GM23338 (cell line): ENCODE measurements around the gene TBC1D3B.

ENCODE experiments used
- CREB1 ChIP-seq: fragments of 250-450 bp; sonication (Bioruptor Pico); IDR thresholded peaks from 2 replicates; pipeline ENCODE4 v1.5.0; 2020; ENCODE audit warnings: low read depth, mild to moderate bottlenecking, moderate library complexity
- CTCF ChIP-seq, 2 experiments: fragments of 200-600 bp in 1 of 2; sonication (generic) in 1 of 2; conservative IDR thresholded peaks; 2 replicates each; pipeline versions ENCODE4 v1.5.1 to v1.6.1; 2016 to 2017; ENCODE audit warnings: antibody characterized with exemption in 2 of 2, low read depth in 2 of 2, mild to moderate bottlenecking in 2 of 2, moderate library complexity in 1 of 2
- EZH2 ChIP-seq: fragments of 200-600 bp; sonication (generic); IDR thresholded peaks from one replicate; pipeline ENCODE4 v1.8.0; 2017; ENCODE audit warnings: antibody characterized with exemption, mild to moderate bottlenecking, low read depth; ENCODE audit not compliant: unreplicated experiment
- EZH2phosphoT487 ChIP-seq: fragments of 200-600 bp; sonication (generic); IDR thresholded peaks from one replicate; pipeline ENCODE4 v1.8.1; 2018; ENCODE audit warnings: antibody characterized with exemption; ENCODE audit not compliant: unreplicated experiment
- POLR2AphosphoS5 ChIP-seq: IDR thresholded peaks from 2 replicates; pipeline ENCODE4 v1.6.1; 2016; ENCODE audit warnings: antibody characterized with exemption, low read depth
- TF ChIP-seq, protein P1 (sequence below): IDR thresholded peaks from 2 replicates; pipeline ENCODE4 v1.6.1; 2016; ENCODE audit warnings: antibody characterized with exemption
- TF ChIP-seq, protein P2 (sequence below): IDR thresholded peaks from one replicate; pipeline ENCODE4 v1.6.1; 2018; ENCODE audit warnings: antibody characterized with exemption; ENCODE audit not compliant: unreplicated experiment

DNA sequence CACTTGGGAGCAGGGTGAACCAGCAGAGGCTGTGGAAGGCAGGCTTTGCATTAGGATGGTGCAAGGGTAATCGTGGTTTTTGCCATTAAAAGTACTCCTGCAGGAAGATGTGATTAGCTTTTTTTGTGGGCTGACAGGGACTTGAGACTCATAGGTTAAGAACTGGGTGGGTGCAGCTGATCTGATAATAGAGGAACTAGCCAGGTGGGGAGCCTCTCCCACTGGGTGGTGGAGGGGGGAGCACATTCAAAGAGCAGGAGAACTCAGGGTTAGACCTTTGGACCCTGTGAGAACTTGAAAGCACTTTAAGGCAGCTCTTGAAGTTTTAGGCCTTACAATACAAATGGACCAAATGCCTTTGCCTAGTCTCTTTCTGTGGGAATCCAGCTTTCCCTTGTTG is 40.4 kb downstream of the TBC1D3B start:
- TF ChIP-seq, protein P1, sequence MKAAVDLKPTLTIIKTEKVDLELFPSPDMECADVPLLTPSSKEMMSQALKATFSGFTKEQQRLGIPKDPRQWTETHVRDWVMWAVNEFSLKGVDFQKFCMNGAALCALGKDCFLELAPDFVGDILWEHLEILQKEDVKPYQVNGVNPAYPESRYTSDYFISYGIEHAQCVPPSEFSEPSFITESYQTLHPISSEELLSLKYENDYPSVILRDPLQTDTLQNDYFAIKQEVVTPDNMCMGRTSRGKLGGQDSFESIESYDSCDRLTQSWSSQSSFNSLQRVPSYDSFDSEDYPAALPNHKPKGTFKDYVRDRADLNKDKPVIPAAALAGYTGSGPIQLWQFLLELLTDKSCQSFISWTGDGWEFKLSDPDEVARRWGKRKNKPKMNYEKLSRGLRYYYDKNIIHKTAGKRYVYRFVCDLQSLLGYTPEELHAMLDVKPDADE, result no peak
- TF ChIP-seq CTCF (conservative IDR thresholded peaks at IDR 0.05; ENCODE audit: low read depth in 2 of 2), result no peak
- no peak for TF ChIP-seq EZH2
- no peak for TF ChIP-seq POLR2AphosphoS5
- TF ChIP-seq EZH2phosphoT487, result no peak
- TF ChIP-seq, protein P2, sequence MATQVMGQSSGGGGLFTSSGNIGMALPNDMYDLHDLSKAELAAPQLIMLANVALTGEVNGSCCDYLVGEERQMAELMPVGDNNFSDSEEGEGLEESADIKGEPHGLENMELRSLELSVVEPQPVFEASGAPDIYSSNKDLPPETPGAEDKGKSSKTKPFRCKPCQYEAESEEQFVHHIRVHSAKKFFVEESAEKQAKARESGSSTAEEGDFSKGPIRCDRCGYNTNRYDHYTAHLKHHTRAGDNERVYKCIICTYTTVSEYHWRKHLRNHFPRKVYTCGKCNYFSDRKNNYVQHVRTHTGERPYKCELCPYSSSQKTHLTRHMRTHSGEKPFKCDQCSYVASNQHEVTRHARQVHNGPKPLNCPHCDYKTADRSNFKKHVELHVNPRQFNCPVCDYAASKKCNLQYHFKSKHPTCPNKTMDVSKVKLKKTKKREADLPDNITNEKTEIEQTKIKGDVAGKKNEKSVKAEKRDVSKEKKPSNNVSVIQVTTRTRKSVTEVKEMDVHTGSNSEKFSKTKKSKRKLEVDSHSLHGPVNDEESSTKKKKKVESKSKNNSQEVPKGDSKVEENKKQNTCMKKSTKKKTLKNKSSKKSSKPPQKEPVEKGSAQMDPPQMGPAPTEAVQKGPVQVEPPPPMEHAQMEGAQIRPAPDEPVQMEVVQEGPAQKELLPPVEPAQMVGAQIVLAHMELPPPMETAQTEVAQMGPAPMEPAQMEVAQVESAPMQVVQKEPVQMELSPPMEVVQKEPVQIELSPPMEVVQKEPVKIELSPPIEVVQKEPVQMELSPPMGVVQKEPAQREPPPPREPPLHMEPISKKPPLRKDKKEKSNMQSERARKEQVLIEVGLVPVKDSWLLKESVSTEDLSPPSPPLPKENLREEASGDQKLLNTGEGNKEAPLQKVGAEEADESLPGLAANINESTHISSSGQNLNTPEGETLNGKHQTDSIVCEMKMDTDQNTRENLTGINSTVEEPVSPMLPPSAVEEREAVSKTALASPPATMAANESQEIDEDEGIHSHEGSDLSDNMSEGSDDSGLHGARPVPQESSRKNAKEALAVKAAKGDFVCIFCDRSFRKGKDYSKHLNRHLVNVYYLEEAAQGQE, result no peak
- TF ChIP-seq CREB1 (CRISPR knock-in tag), result no peak
